Measurements from ENCODE around the gene DPCD.

- TF ChIP-seq POLR2A (IDR thresholded peaks at IDR 0.05; ENCODE audit: low read depth, low read length), result no peak
- no peak for TF ChIP-seq CTCF (IDR thresholded peaks at IDR 0.05; ENCODE audit: extremely low read depth in 1 of 2, insufficient read depth in 1 of 2, low read depth in 1 of 2, low read length in 2 of 2)
- no peak for TF ChIP-seq POLR2AphosphoS5 (IDR thresholded peaks at IDR 0.05; ENCODE audit: insufficient read depth, low read depth, low read length)
- TF ChIP-seq MYC (IDR thresholded peaks at IDR 0.05; ENCODE audit: low read depth, low read length), result no peak
Measured at GRCh38 chr10:101650863-101651262, 62.7 kb downstream of the DPCD start.

All from endothelial cell of umbilical vein (primary cell).